Measurements from ENCODE around the gene COX6A2. TPM values are rescaled to one million over a fixed set of nuclear protein-coding genes. Genes with fewer than 3 reads are reported as not detected.

Gene COX6A2
- total and polyA plus RNA-seq, 2 donors (not counting 3 experiments of a cell fraction or from before 2014, with no cell fraction given) = not detected

DNA sequence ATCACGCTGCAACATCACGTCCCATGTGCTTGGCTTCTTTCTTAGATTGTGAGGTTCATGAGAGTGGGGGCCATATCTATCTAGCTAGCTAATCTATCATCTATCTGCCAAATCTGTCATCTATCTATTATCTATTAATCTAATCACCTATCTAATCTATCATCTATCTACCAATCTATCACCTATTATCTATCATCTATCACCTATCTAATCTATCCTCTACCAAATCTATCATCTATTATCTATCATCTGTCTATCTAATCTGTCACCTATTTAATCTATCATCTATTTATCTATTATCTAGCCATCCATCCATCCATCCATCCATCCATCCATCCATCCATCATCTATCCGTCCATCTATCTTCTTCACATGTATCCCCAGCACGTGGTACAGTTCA lies 14.2 kb downstream of the COX6A2 start:
- no TSS peak for BruUV-seq (replicated peaks)
- no peaks in the 10 kb centered on the region for H3K36me3 ChIP-seq (ENCODE audit: control insufficient read depth in 2 of 2, extremely low read depth in 1 of 2, insufficient read depth in 2 of 2, low read length in 2 of 2)
- H3K9me3 ChIP-seq (replicated peaks; ENCODE audit: control insufficient read depth, insufficient read depth, low read length) = no peaks in the 10 kb centered on the region
- dilution Hi-C loops (cut with MboI; ENCODE audit: extremely low pct_ligation_motif_present, low sequenced_read_pairs) = no loop called here
- H4K20me1 ChIP-seq (replicated peaks; ENCODE audit: control insufficient read depth, extremely low read depth, insufficient read depth, low read length) = no peaks in the 10 kb centered on the region
- DNase-seq (ENCODE audit: low read depth, low spot score) = no peak
- no peaks in the 10 kb centered on the region for H3K27me3 ChIP-seq (ENCODE audit: control insufficient read depth in 2 of 2, insufficient read depth in 2 of 2, low read length in 2 of 2)
- H3K27ac ChIP-seq (ENCODE audit: insufficient read depth, low read depth, low read length) = no peak overlapping the region
- TF ChIP-seq JUN (IDR thresholded peaks at IDR 0.05; ENCODE audit: borderline replicate concordance, insufficient read depth, insufficient read length, low read depth) (no peak), MYC (IDR thresholded peaks at IDR 0.05; ENCODE audit: low read depth, low read length) (no peak), EZH2 (IDR thresholded peaks at IDR 0.05; ENCODE audit: borderline replicate concordance, low read depth, low read length, severe bottlenecking) (no peak), GATA2 (IDR thresholded peaks at IDR 0.05; ENCODE audit: insufficient read depth, insufficient read length, low read depth, low read length) (no peak), POLR2A (IDR thresholded peaks at IDR 0.05; ENCODE audit: low read depth, low read length) (no peak)
- TF ChIP-seq, protein P1, sequence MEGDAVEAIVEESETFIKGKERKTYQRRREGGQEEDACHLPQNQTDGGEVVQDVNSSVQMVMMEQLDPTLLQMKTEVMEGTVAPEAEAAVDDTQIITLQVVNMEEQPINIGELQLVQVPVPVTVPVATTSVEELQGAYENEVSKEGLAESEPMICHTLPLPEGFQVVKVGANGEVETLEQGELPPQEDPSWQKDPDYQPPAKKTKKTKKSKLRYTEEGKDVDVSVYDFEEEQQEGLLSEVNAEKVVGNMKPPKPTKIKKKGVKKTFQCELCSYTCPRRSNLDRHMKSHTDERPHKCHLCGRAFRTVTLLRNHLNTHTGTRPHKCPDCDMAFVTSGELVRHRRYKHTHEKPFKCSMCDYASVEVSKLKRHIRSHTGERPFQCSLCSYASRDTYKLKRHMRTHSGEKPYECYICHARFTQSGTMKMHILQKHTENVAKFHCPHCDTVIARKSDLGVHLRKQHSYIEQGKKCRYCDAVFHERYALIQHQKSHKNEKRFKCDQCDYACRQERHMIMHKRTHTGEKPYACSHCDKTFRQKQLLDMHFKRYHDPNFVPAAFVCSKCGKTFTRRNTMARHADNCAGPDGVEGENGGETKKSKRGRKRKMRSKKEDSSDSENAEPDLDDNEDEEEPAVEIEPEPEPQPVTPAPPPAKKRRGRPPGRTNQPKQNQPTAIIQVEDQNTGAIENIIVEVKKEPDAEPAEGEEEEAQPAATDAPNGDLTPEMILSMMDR (IDR thresholded peaks at IDR 0.05; ENCODE audit: extremely low read depth in 1 of 2, insufficient read depth in 1 of 2, low read depth in 1 of 2, low read length in 2 of 2) = no peak
- H3K9me1 ChIP-seq (replicated peaks; ENCODE audit: control insufficient read depth, extremely low read depth, insufficient read depth, low read length) = no peaks in the 10 kb centered on the region
- H3K79me2 ChIP-seq (ENCODE audit: control insufficient read depth, insufficient read depth, low read length) = no peaks in the 10 kb centered on the region
- POLR2A ChIA-PET = no interaction called here
- H3K4me2 ChIP-seq (ENCODE audit: insufficient read depth, low read length) = no peak overlapping the region
- no peak overlapping the region for H2AFZ ChIP-seq (ENCODE audit: low read depth, low read length)
- H3K4me1 ChIP-seq (ENCODE audit: control insufficient read depth, extremely low read depth, insufficient read depth, low read length) = no peaks in the 10 kb centered on the region
- no peak for FAIRE-seq
- CTCF ChIA-PET = no interaction called here
- intact Hi-C loops (cut with micrococcal nuclease) = no loop called here
- H3K9ac ChIP-seq (replicated peaks; ENCODE audit: extremely low read depth, insufficient read depth, low read length) = no peak overlapping the region
- H3K4me3 ChIP-seq (replicated peaks in 1 of 3; ENCODE audit: insufficient read depth in 1 of 3, low read depth in 1 of 3, low read length in 3 of 3) = no peak overlapping the region

DNA sequence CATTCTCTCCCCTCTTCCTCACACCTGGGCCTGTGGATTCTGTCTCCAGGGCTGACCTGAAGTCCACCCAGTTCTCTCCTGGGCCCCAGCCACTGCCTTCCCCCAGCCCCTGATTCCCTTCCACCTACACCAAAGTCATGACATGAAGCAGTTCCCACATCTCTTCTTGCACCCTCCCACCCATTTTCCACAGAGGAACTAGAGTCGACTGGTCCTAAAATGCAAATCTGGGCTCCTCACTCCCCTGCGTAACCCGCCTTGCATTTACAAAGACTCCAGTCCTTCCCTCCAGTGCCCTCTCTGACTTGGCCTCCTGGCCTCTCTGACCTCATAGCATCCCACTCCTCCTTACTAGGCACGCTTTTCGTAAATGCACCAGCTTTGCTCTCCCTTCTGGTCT lies 14.8 kb downstream of the COX6A2 start:
- Histone ChIP-seq H3K4me1 (ENCODE audit: control insufficient read depth, extremely low read depth, insufficient read depth, low read length) (no peaks in the 10 kb centered on the region), H3K9me1 (replicated peaks; ENCODE audit: control insufficient read depth, extremely low read depth, insufficient read depth, low read length) (no peaks in the 10 kb centered on the region), H3K27ac (ENCODE audit: insufficient read depth, low read depth, low read length) (no peak overlapping the region), H3K79me2 (ENCODE audit: control insufficient read depth, insufficient read depth, low read length) (no peaks in the 10 kb centered on the region), H3K4me2 (ENCODE audit: insufficient read depth, low read length) (no peak overlapping the region), H3K9ac (replicated peaks; ENCODE audit: extremely low read depth, insufficient read depth, low read length) (no peak overlapping the region), H3K9me3 (replicated peaks; ENCODE audit: control insufficient read depth, insufficient read depth, low read length) (no peaks in the 10 kb centered on the region), H3K27me3 (ENCODE audit: control insufficient read depth in 2 of 2, insufficient read depth in 2 of 2, low read length in 2 of 2) (no peaks in the 10 kb centered on the region), H3K36me3 (ENCODE audit: control insufficient read depth in 2 of 2, extremely low read depth in 1 of 2, insufficient read depth in 2 of 2, low read length in 2 of 2) (no peaks in the 10 kb centered on the region), H2AFZ (ENCODE audit: low read depth, low read length) (no peak overlapping the region), H4K20me1 (replicated peaks; ENCODE audit: control insufficient read depth, extremely low read depth, insufficient read depth, low read length) (no peaks in the 10 kb centered on the region), H3K4me3 (replicated peaks in 1 of 3; ENCODE audit: insufficient read depth in 1 of 3, low read depth in 1 of 3, low read length in 3 of 3) (no peak overlapping the region)
- CTCF ChIA-PET = no interaction called here
- DNase-seq (ENCODE audit: low read depth, low spot score) (no peak), FAIRE-seq (no peak)
- dilution Hi-C loops (cut with MboI; ENCODE audit: extremely low pct_ligation_motif_present, low sequenced_read_pairs) = no loop called here
- BruUV-seq (replicated peaks) = no TSS peak
- POLR2A ChIA-PET = no interaction called here
- intact Hi-C loops (cut with micrococcal nuclease) = no loop called here
- TF ChIP-seq POLR2AphosphoS5 (IDR thresholded peaks at IDR 0.05; ENCODE audit: insufficient read depth, low read depth, low read length) = no peak
- no peak for TF ChIP-seq POLR2A (IDR thresholded peaks at IDR 0.05; ENCODE audit: low read depth, low read length)
- no peak for TF ChIP-seq EZH2 (IDR thresholded peaks at IDR 0.05; ENCODE audit: borderline replicate concordance, low read depth, low read length, severe bottlenecking)
- TF ChIP-seq FOS (IDR thresholded peaks at IDR 0.05; ENCODE audit: borderline replicate concordance, insufficient read depth, low read length) = no peak
- TF ChIP-seq, protein P1 (IDR thresholded peaks at IDR 0.05; ENCODE audit: extremely low read depth in 1 of 2, insufficient read depth in 1 of 2, low read depth in 1 of 2, low read length in 2 of 2) = no peak
- no peak for TF ChIP-seq JUN (IDR thresholded peaks at IDR 0.05; ENCODE audit: borderline replicate concordance, insufficient read depth, insufficient read length, low read depth)
- TF ChIP-seq, protein P2, sequence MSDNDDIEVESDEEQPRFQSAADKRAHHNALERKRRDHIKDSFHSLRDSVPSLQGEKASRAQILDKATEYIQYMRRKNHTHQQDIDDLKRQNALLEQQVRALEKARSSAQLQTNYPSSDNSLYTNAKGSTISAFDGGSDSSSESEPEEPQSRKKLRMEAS (IDR thresholded peaks at IDR 0.05; ENCODE audit: insufficient read depth, insufficient read length) = no peak
- TF ChIP-seq MYC (IDR thresholded peaks at IDR 0.05; ENCODE audit: low read depth, low read length) = no peak
- TF ChIP-seq GATA2 (IDR thresholded peaks at IDR 0.05; ENCODE audit: insufficient read depth, insufficient read length, low read depth, low read length) = no peak
